ENCODE measurements around the gene KCNQ1OT1. TPM values are rescaled to one million over a fixed set of nuclear protein-coding genes. Genes with fewer than 3 reads are reported as not detected.
A peak's percentile ranks its signal among the peaks of the same experiment; 100 is the strongest.

The KCNQ1OT1 gene
- total and polyA plus RNA-seq, 9 of the 15 experiments (the other 6 are each of a cell fraction or from before 2014, with no cell fraction given), result 0.04 to 2.3 (median 0.74) TPM

DNA sequence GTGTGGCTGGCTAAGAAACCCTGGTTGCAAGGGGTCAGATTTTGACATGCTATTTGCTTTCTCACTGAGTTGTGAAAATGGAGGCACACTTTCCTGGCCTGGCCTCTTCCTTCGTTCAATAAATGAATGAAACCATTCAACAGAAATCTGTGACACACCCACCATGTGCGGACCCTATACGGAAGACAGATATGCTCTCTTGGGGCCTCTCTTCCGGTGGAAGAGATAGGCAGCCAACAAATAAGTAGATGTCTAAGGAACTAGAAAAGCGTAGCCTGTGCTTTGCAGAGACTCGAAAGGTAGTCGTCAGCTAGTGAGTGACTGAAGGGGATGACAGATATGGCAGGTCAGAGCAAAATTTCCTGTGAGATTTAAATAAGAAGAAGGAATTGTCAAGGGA is 5.3 kb downstream of the KCNQ1OT1 start:
- Histone ChIP-seq H2AFZ (ENCODE audit: low read depth, low read length) (no peak overlapping the region), H4K20me1 (replicated peaks; ENCODE audit: control insufficient read depth, insufficient read depth, low read length) (peaks cover 80% of the 10 kb centered on the region), H3K4me1 (replicated peaks in 1 of 2; ENCODE audit: control insufficient read depth in 2 of 2, insufficient read depth in 2 of 2, low read length in 2 of 2) (peaks cover 7 to 11% of the 10 kb centered on the region in 2 experiments; a peak in 4 of 5 replicates), H3K4me3 (no peak overlapping the region), H3K36me3 (ENCODE audit: control insufficient read depth, insufficient read depth, low read length) (peaks cover 68% of the 10 kb centered on the region), H3K4me2 (ENCODE audit: insufficient read depth, low read length) (no peak overlapping the region), H3K27me3 (ENCODE audit: control insufficient read depth in 2 of 2, insufficient read depth in 2 of 2, low read length in 2 of 2) (no peaks in the 10 kb centered on the region), H3K9me1 (ENCODE audit: control insufficient read depth, insufficient read depth, low read length) (peaks cover 11% of the 10 kb centered on the region), H3K79me2 (ENCODE audit: control insufficient read depth, insufficient read depth, low read length) (peaks cover 100% of the 10 kb centered on the region), H3K9ac (ENCODE audit: insufficient read depth in 1 of 2, low read depth in 2 of 2, low read length in 2 of 2) (no peak overlapping the region), H3K27ac (ENCODE audit: extremely low read depth, low read depth, low read length) (no peak overlapping the region), H3K9me3 (replicated peaks; ENCODE audit: control insufficient read depth, insufficient read depth, low read depth, low read length) (no peaks in the 10 kb centered on the region)
- 60% methylated on average over 7 of the region's 7 CpGs for WGBS (ENCODE audit: insufficient coverage, low coverage, missing lambda C conversion rate)
- CTCF ChIA-PET (ENCODE audit: low intra/inter-chr PET ratio), result no interaction called here
- POLR2A ChIA-PET, result interaction anchor here (0.8 kb wide), 1 partner anchor 130 kb away, joined by 3 read pairs; no protein-coding TSS in a partner anchor
- BruUV-seq (replicated peaks), result no TSS peak
- no peak for TF ChIP-seq MTF1 (CRISPR knock-in tag; IDR thresholded peaks at IDR 0.05; ENCODE audit: borderline replicate concordance)
- TF ChIP-seq SMARCA5 (IDR thresholded peaks at IDR 0.05), result no peak
- no peak for TF ChIP-seq RCOR1 (IDR thresholded peaks at IDR 0.05; ENCODE audit: borderline replicate concordance in 1 of 2, low read depth in 2 of 2, low read length in 2 of 2)
- TF ChIP-seq NCOA4 (IDR thresholded peaks at IDR 0.05; ENCODE audit: partially characterized antibody), result no peak
- TF ChIP-seq TOE1 (IDR thresholded peaks at IDR 0.05; ENCODE audit: borderline replicate concordance), result no peak
- no peak for TF ChIP-seq TOE1 (CRISPR knock-in tag; IDR thresholded peaks at IDR 0.05; ENCODE audit: borderline replicate concordance, low read depth)
- no peak for TF ChIP-seq DDX20 (tag; IDR thresholded peaks at IDR 0.05; ENCODE audit: low read depth)
- TF ChIP-seq ZNF408 (CRISPR knock-in tag; IDR thresholded peaks at IDR 0.05; ENCODE audit: low read depth), result no peak
- no peak for TF ChIP-seq RBM14 (IDR thresholded peaks at IDR 0.05; ENCODE audit: borderline replicate concordance, insufficient read depth, low read depth, low read length)
- no peak for TF ChIP-seq TEAD4 (IDR thresholded peaks at IDR 0.05; ENCODE audit: low read length)
- no peak for TF ChIP-seq TEAD4 (CRISPR knock-in tag; IDR thresholded peaks at IDR 0.05; ENCODE audit: borderline replicate concordance)
- TF ChIP-seq, protein P1, sequence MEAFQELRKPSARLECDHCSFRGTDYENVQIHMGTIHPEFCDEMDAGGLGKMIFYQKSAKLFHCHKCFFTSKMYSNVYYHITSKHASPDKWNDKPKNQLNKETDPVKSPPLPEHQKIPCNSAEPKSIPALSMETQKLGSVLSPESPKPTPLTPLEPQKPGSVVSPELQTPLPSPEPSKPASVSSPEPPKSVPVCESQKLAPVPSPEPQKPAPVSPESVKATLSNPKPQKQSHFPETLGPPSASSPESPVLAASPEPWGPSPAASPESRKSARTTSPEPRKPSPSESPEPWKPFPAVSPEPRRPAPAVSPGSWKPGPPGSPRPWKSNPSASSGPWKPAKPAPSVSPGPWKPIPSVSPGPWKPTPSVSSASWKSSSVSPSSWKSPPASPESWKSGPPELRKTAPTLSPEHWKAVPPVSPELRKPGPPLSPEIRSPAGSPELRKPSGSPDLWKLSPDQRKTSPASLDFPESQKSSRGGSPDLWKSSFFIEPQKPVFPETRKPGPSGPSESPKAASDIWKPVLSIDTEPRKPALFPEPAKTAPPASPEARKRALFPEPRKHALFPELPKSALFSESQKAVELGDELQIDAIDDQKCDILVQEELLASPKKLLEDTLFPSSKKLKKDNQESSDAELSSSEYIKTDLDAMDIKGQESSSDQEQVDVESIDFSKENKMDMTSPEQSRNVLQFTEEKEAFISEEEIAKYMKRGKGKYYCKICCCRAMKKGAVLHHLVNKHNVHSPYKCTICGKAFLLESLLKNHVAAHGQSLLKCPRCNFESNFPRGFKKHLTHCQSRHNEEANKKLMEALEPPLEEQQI (IDR thresholded peaks at IDR 0.05), result no peak
- intact Hi-C loops (cut with micrococcal nuclease), result loop anchor here (10.0 kb wide), 1 partner anchor 160 kb away; no protein-coding TSS in a partner anchor
- in situ Hi-C loops (cut with MboI), result no loop called here
- ATAC-seq (no peak), FAIRE-seq (peak; percentile 59), DNase-seq (ENCODE audit: extremely low read depth in 1 of 4, low spot score in 3 of 4) (no peak)
